Kidney epithelial cell (primary cell): Measurements from ENCODE around the gene SYNPR. TPM values are rescaled to one million over a fixed set of nuclear protein-coding genes. Genes with fewer than 3 reads are reported as not detected.

Experiments
- DNase-seq: peaks from one replicate; pipeline ENCODE4 v3.0.0-alpha.2; 2010; ENCODE audit warnings: low read depth
- H3K27me3 ChIP-seq: 2 replicates; pipeline ENCODE4 v1.6.0; 2011; ENCODE audit warnings: low read length; ENCODE audit not compliant: control insufficient read depth, insufficient read depth
- H3K36me3 ChIP-seq: 2 replicates; pipeline ENCODE4 v1.5.1; 2011; ENCODE audit warnings: low read length; ENCODE audit not compliant: control insufficient read depth, insufficient read depth
- H3K4me3 ChIP-seq: 2 replicates; pipeline ENCODE4 v1.5.1; 2011; ENCODE audit warnings: low read depth, mild to moderate bottlenecking, control low read depth, low read length
- total RNA-seq: library from RNA; depleted of rRNA; stranded (reverse); fragments of >200 nt; gene quantifications from 2 replicates; pipeline ENCODE4 v1.2.3, GENCODE V29; 2015
- TF ChIP-seq, protein P1 (sequence below): IDR thresholded peaks from 2 replicates; pipeline ENCODE4 v1.5.1; 2011; ENCODE audit warnings: mild to moderate bottlenecking, moderate library complexity, low read length, control low read depth, inconsistent platforms; ENCODE audit not compliant: insufficient read depth, poor library complexity, severe bottlenecking

SYNPR gene
- total RNA-seq, 1 donor from 2014 or later, result not detected

- H3K4me3 ChIP-seq, result no peak overlapping the region
- TF ChIP-seq, protein P1, sequence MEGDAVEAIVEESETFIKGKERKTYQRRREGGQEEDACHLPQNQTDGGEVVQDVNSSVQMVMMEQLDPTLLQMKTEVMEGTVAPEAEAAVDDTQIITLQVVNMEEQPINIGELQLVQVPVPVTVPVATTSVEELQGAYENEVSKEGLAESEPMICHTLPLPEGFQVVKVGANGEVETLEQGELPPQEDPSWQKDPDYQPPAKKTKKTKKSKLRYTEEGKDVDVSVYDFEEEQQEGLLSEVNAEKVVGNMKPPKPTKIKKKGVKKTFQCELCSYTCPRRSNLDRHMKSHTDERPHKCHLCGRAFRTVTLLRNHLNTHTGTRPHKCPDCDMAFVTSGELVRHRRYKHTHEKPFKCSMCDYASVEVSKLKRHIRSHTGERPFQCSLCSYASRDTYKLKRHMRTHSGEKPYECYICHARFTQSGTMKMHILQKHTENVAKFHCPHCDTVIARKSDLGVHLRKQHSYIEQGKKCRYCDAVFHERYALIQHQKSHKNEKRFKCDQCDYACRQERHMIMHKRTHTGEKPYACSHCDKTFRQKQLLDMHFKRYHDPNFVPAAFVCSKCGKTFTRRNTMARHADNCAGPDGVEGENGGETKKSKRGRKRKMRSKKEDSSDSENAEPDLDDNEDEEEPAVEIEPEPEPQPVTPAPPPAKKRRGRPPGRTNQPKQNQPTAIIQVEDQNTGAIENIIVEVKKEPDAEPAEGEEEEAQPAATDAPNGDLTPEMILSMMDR, result no peak
- no peaks in the 10 kb centered on the region for H3K36me3 ChIP-seq
- H3K27me3 ChIP-seq, result no peaks in the 10 kb centered on the region
- no peak for DNase-seq
Measured at GRCh38 chr3:63561879-63562278, 283.8 kb downstream of the SYNPR start.

- H3K4me3 ChIP-seq, result no peak overlapping the region
- DNase-seq, result no peak
- H3K27me3 ChIP-seq, result no peaks in the 10 kb centered on the region
- TF ChIP-seq, protein P1, result no peak
- no peaks in the 10 kb centered on the region for H3K36me3 ChIP-seq
Measured at GRCh38 chr3:63562323-63562722, 284.2 kb downstream of the SYNPR start.

GRCh38 chr3:63563572-63563971 is 285.5 kb downstream of the SYNPR start:
- no peaks in the 10 kb centered on the region for H3K36me3 ChIP-seq
- no peak for DNase-seq
- H3K4me3 ChIP-seq, result no peak overlapping the region
- H3K27me3 ChIP-seq, result no peaks in the 10 kb centered on the region
- TF ChIP-seq, protein P1, result no peak

GRCh38 chr3:63565220-63565619 is 287.1 kb downstream of the SYNPR start:
- DNase-seq, result no peak
- Histone ChIP-seq H3K27me3 (no peaks in the 10 kb centered on the region), H3K36me3 (no peaks in the 10 kb centered on the region), H3K4me3 (no peak overlapping the region)
- TF ChIP-seq, protein P1, result no peak

GRCh38 chr3:63571682-63572081 is 293.6 kb downstream of the SYNPR start:
- Histone ChIP-seq H3K36me3 (no peaks in the 10 kb centered on the region), H3K4me3 (no peak overlapping the region), H3K27me3 (no peaks in the 10 kb centered on the region)
- TF ChIP-seq, protein P1, result no peak
- no peak for DNase-seq

GRCh38 chr3:63576846-63577245 is 298.7 kb downstream of the SYNPR start:
- DNase-seq, result no peak
- Histone ChIP-seq H3K4me3 (no peak overlapping the region), H3K36me3 (no peaks in the 10 kb centered on the region), H3K27me3 (no peaks in the 10 kb centered on the region)
- TF ChIP-seq, protein P1, result no peak
